Transverse colon (tissue), 4 donors: ENCODE data around the gene EYA2.

ENCODE experiments used
- EP300 ChIP-seq: sonication (generic); formaldehyde crosslinking; IDR thresholded peaks from one replicate; pipeline ENCODE4 v1.6.1; 2017; ENCODE audit warnings: antibody characterized with exemption, low read depth
- POLR2A ChIP-seq: fragments of 450-650 bp; IDR thresholded peaks from one replicate; pipeline ENCODE4 v1.6.1; 2016; ENCODE audit warnings: antibody characterized with exemption, mild to moderate bottlenecking, moderate library complexity
- POLR2AphosphoS5 ChIP-seq, 3 donors: sonication (generic); formaldehyde crosslinking; IDR thresholded peaks; one replicate each; pipeline ENCODE4 v1.6.1; 2016; ENCODE audit warnings: antibody characterized with exemption in 3 of 3
- TF ChIP-seq, protein P1 (sequence below), 5 experiments: fragments of 200-600 bp in 3 of 5; fragments of 450-650 bp in 2 of 5; sonication (generic) in 3 of 5; IDR thresholded peaks; 1 replicate in 2 of 5; 2 replicates in 3 of 5; pipeline ENCODE4 v1.5.1; 2016 to 2017; ENCODE audit warnings: antibody characterized with exemption in 5 of 5, inconsistent platforms in 3 of 5, mild to moderate bottlenecking in 2 of 5, moderate library complexity in 1 of 5

DNA sequence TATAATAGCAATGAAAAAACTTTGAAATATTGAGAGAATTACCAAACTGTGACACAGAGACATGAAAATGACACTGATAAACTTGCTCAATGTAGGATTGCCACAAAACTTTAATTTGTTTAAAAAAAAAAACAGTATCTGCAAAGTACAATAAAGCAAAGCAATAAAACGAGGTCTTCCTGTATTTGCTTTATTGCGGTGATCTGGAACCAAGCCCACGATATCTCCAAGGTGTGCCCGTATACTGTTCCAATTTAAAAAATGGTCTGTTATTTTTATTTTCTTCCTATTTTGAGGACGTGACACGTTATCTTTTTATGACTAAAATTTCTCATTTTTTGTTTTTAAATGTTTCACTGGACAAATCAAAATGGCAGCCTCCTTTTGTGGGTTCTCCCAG is 25.5 kb downstream of the EYA2 start:
- TF ChIP-seq, protein P1, sequence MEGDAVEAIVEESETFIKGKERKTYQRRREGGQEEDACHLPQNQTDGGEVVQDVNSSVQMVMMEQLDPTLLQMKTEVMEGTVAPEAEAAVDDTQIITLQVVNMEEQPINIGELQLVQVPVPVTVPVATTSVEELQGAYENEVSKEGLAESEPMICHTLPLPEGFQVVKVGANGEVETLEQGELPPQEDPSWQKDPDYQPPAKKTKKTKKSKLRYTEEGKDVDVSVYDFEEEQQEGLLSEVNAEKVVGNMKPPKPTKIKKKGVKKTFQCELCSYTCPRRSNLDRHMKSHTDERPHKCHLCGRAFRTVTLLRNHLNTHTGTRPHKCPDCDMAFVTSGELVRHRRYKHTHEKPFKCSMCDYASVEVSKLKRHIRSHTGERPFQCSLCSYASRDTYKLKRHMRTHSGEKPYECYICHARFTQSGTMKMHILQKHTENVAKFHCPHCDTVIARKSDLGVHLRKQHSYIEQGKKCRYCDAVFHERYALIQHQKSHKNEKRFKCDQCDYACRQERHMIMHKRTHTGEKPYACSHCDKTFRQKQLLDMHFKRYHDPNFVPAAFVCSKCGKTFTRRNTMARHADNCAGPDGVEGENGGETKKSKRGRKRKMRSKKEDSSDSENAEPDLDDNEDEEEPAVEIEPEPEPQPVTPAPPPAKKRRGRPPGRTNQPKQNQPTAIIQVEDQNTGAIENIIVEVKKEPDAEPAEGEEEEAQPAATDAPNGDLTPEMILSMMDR (IDR thresholded peaks at IDR 0.05) = no peak
- TF ChIP-seq POLR2A (no peak), EP300 (no peak), POLR2AphosphoS5 (IDR thresholded peaks at IDR 0.05) (no peak)
